SK-N-DZ (cell line): Measurements from ENCODE around the gene LLCFC1.
"Not testable (repeated sequence)": the region's sequence is repeated elsewhere in the genome, so short reads cannot be mapped to it uniquely, and the experiment has no call there.

Experiments used
- DNase-seq: peaks from one replicate; pipeline ENCODE4 v3.0.0-alpha.2; 2015; ENCODE audit warnings: low spot score

Gene LLCFC1

GRCh38 chr7:142941541-142941940 lies 2.3 kb downstream of the LLCFC1 start:
- DNase-seq = no peak

GRCh38 chr7:142942746-142943145 lies 3.5 kb downstream of the LLCFC1 start:
- no peak for DNase-seq

- DNase-seq = no peak
Observed at GRCh38 chr7:142943706-142944268, 4.5 kb downstream of the LLCFC1 start.

GRCh38 chr7:142945001-142945400 lies 5.7 kb downstream of the LLCFC1 start:
- DNase-seq = no peak

GRCh38 chr7:142948603-142949002 lies 9.3 kb downstream of the LLCFC1 start:
- DNase-seq = no peak

GRCh38 chr7:142950235-142950634 lies 11.0 kb downstream of the LLCFC1 start:
- no peak for DNase-seq

- DNase-seq = no peak
Observed at GRCh38 chr7:142954680-142955268, 15.5 kb downstream of the LLCFC1 start.

GRCh38 chr7:142956951-142957623 lies 17.8 kb downstream of the LLCFC1 start:
- no peak for DNase-seq

- DNase-seq = no peak
Observed at GRCh38 chr7:142957723-142958122, 18.4 kb downstream of the LLCFC1 start.

GRCh38 chr7:142959202-142959601 lies 19.9 kb downstream of the LLCFC1 start:
- no peak for DNase-seq

- no peak for DNase-seq
Observed at GRCh38 chr7:142960955-142961512, 21.8 kb downstream of the LLCFC1 start.

- no peak for DNase-seq
Observed at GRCh38 chr7:142961595-142961972, 22.3 kb downstream of the LLCFC1 start.

GRCh38 chr7:142961973-142962926 lies 23.0 kb downstream of the LLCFC1 start, which contains the start of gene KEL:
Gene KEL (minus strand): TSS chr7:142962363. CDS start chr7:142962206, 157 bp downstream.
- no peak for DNase-seq

- no peak for DNase-seq
Observed at GRCh38 chr7:142962991-142963390, 23.7 kb downstream of the LLCFC1 start.

GRCh38 chr7:142963993-142964392 lies 24.7 kb downstream of the LLCFC1 start:
- DNase-seq = no peak

- DNase-seq = no peak
Observed at GRCh38 chr7:142964502-142965246, 25.4 kb downstream of the LLCFC1 start.

GRCh38 chr7:142968229-142968628 lies 28.9 kb downstream of the LLCFC1 start:
- DNase-seq = no peak

GRCh38 chr7:142969183-142969582 lies 29.9 kb downstream of the LLCFC1 start:
- DNase-seq = no peak

- DNase-seq = no peak
Observed at GRCh38 chr7:142974626-142975025, 35.3 kb downstream of the LLCFC1 start.

- DNase-seq = not testable (repeated sequence)
Observed at GRCh38 chr7:142978402-142978801, 39.1 kb downstream of the LLCFC1 start.

GRCh38 chr7:142983825-142984224 lies 44.5 kb downstream of the LLCFC1 start:
- no peak for DNase-seq
